Ovary (tissue), 3 donors: Measurements from ENCODE around the gene MAST4.

ENCODE experiments used
- EP300 ChIP-seq: sonication (generic); formaldehyde crosslinking; IDR thresholded peaks from one replicate; pipeline ENCODE4 v1.6.1; 2017; ENCODE audit warnings: antibody characterized with exemption
- POLR2A ChIP-seq: fragments of 450-650 bp; IDR thresholded peaks from one replicate; pipeline ENCODE4 v1.6.1; 2017; ENCODE audit warnings: antibody characterized with exemption, mild to moderate bottlenecking, moderate library complexity
- TF ChIP-seq, protein P1 (sequence below), 3 donors: fragments of 450-650 bp in 2 of 3; fragments of 200-600 bp in 1 of 3; IDR thresholded peaks; one replicate each; pipeline versions ENCODE4 v1.5.1 to v1.8.0; 2016 to 2022; ENCODE audit warnings: antibody characterized with exemption in 3 of 3, mild to moderate bottlenecking in 1 of 3
- donor health status: DM: no; HTN: no; CAD: no.

DNA sequence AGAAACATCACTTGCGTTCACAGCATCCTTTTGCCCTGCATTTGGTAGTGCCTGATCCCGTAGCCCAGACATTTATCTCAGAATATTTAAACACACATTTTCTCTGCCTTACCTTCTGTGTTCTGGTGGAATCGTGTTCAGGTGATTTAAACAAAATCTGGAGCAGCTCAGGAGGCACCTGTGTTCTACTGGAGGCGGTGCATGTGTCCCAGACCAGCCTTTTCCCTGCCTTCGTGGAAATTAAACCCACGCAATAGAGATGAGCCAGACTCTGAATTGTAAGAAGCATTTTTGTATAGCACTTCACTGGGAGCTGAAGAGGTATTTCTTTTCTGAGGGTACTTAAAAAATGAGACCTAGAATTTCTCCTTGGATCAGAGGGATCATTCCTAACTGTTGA, 212.5 kb downstream of the MAST4 start:
- TF ChIP-seq, protein P1, sequence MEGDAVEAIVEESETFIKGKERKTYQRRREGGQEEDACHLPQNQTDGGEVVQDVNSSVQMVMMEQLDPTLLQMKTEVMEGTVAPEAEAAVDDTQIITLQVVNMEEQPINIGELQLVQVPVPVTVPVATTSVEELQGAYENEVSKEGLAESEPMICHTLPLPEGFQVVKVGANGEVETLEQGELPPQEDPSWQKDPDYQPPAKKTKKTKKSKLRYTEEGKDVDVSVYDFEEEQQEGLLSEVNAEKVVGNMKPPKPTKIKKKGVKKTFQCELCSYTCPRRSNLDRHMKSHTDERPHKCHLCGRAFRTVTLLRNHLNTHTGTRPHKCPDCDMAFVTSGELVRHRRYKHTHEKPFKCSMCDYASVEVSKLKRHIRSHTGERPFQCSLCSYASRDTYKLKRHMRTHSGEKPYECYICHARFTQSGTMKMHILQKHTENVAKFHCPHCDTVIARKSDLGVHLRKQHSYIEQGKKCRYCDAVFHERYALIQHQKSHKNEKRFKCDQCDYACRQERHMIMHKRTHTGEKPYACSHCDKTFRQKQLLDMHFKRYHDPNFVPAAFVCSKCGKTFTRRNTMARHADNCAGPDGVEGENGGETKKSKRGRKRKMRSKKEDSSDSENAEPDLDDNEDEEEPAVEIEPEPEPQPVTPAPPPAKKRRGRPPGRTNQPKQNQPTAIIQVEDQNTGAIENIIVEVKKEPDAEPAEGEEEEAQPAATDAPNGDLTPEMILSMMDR (IDR thresholded peaks at IDR 0.05): no peak
- no peak for TF ChIP-seq POLR2A
- TF ChIP-seq EP300: no peak
